Gastrocnemius medialis (tissue), 4 donors: Measurements from ENCODE around the gene RALBP1.

Experiments
- POLR2A ChIP-seq, 2 donors: fragments of 450-650 bp; IDR thresholded peaks; one replicate each; pipeline ENCODE4 v1.6.1; 2017; ENCODE audit warnings: antibody characterized with exemption in 2 of 2, mild to moderate bottlenecking in 2 of 2, moderate library complexity in 2 of 2
- TF ChIP-seq, protein P1 (sequence below), 5 experiments: fragments of 450-650 bp in 3 of 5; fragments of 200-600 bp in 2 of 5; sonication (generic) in 2 of 5; IDR thresholded peaks in 4 of 5; conservative IDR thresholded peaks in 1 of 5; 1 replicate in 4 of 5; 2 replicates in 1 of 5; pipeline ENCODE4 v1.5.1; 2016 to 2019; ENCODE audit warnings: antibody characterized with exemption in 5 of 5, mild to moderate bottlenecking in 3 of 5, moderate library complexity in 3 of 5

GRCh38 chr18:9569178-9569577, 93.9 kb downstream of the RALBP1 start:
- TF ChIP-seq, protein P1, sequence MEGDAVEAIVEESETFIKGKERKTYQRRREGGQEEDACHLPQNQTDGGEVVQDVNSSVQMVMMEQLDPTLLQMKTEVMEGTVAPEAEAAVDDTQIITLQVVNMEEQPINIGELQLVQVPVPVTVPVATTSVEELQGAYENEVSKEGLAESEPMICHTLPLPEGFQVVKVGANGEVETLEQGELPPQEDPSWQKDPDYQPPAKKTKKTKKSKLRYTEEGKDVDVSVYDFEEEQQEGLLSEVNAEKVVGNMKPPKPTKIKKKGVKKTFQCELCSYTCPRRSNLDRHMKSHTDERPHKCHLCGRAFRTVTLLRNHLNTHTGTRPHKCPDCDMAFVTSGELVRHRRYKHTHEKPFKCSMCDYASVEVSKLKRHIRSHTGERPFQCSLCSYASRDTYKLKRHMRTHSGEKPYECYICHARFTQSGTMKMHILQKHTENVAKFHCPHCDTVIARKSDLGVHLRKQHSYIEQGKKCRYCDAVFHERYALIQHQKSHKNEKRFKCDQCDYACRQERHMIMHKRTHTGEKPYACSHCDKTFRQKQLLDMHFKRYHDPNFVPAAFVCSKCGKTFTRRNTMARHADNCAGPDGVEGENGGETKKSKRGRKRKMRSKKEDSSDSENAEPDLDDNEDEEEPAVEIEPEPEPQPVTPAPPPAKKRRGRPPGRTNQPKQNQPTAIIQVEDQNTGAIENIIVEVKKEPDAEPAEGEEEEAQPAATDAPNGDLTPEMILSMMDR (IDR thresholded peaks at IDR 0.05 in 4 of 5, conservative IDR thresholded peaks at IDR 0.05 in 1 of 5): no peak
- no peak for TF ChIP-seq POLR2A (IDR thresholded peaks at IDR 0.05)
